GM12874 (cell line): ENCODE results near the gene FAM131A.

Experiments
- TF ChIP-seq, protein P1 (sequence below): IDR thresholded peaks from 2 replicates; pipeline ENCODE4 v1.5.1; 2011; ENCODE audit warnings: low read depth, mild to moderate bottlenecking, control low read depth, low read length, moderate library complexity; ENCODE audit not compliant: insufficient read depth

The FAM131A gene

DNA sequence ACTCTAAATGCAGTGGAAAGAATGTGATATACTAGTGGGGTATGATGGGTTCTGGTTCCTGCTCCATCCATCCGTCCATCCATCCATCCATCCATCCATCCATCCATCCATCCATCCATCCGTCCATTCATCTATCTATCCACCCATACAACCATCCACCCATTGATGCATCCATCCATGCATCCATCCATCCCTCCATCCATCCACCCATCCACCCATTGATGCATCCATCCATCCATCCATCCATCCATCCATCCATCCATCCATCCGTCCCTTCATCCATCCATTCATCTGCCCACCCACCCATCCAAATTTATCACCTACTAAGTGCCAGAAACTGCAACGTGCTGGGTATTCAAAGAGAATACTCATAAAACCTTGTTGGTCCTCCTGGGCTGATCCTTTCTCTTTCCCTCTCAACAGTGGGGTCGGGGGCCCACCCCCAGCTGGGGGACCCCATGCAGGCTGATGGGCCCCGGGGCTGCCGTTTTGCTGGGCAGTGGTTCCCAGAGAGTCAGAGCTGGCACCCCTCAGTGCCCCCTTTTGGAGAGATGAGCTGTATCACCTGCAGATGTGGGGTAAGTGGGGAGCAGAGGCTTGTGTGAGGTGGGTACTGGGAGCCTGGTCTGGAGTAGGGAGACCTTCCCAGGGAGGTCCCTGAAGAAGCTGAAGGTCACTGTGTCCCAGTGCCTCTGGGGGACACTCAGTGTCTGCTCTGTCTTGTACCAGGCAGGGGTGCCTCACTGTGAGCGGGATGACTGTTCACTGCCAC lies 51.0 kb downstream of the FAM131A start:
- TF ChIP-seq, protein P1, sequence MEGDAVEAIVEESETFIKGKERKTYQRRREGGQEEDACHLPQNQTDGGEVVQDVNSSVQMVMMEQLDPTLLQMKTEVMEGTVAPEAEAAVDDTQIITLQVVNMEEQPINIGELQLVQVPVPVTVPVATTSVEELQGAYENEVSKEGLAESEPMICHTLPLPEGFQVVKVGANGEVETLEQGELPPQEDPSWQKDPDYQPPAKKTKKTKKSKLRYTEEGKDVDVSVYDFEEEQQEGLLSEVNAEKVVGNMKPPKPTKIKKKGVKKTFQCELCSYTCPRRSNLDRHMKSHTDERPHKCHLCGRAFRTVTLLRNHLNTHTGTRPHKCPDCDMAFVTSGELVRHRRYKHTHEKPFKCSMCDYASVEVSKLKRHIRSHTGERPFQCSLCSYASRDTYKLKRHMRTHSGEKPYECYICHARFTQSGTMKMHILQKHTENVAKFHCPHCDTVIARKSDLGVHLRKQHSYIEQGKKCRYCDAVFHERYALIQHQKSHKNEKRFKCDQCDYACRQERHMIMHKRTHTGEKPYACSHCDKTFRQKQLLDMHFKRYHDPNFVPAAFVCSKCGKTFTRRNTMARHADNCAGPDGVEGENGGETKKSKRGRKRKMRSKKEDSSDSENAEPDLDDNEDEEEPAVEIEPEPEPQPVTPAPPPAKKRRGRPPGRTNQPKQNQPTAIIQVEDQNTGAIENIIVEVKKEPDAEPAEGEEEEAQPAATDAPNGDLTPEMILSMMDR, result no peak

DNA sequence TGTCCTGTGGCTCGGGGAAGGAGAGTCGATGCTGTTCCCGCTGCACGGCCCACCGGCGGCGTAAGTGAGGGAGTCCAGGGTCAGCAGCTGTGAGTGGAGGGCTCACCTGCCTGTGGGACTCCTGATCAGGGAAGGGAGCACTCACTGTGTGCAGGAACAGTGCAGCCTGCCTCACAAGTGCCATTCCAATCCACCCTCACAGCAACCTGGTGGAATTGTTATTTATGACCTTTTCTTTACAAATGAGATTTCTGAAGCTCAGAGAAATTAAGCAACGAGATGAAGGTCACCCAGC lies 51.5 kb downstream of the FAM131A start:
- TF ChIP-seq, protein P1, result no peak

DNA sequence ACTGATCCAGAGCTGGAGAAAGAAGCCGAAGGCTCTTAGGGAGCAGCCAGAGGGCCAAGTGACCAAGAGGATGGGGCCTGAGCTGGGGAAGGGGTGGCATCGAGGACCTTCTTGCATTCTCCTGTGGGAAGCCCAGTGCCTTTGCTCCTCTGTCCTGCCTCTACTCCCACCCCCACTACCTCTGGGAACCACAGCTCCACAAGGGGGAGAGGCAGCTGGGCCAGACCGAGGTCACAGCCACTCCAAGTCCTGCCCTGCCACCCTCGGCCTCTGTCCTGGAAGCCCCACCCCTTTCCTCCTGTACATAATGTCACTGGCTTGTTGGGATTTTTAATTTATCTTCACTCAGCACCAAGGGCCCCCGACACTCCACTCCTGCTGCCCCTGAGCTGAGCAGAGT lies 52.0 kb downstream of the FAM131A start:
- TF ChIP-seq, protein P1, result no peak

DNA sequence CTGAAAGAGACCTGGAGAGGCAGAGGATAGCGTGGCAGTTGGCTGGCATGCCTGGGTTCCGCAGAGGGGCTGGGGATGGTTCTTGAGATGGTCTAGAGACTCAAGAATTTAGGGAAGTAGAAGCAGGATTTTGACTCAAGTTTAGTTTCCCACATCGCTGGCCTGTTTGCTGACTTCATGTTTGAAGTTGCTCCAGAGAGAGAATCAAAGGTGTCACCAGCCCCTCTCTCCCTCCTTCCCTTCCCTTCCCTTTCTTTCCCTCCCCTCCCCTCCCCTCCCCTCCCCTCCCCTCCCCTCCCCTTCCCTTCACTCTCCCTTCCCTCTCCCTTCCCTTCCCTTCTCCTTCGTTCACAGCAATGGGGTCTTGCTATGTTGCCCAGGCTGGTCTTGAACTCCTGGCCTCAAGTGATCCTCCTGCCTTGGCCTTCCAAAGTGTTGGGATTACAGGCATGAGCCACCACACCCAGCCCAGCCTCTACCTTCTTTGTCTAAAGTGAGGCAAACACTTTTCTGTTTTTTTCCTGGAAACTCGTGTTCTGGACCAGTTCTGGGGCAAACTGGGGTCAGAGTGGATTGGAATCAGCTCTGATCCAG lies 52.6 kb downstream of the FAM131A start:
- TF ChIP-seq, protein P1, result no peak

DNA sequence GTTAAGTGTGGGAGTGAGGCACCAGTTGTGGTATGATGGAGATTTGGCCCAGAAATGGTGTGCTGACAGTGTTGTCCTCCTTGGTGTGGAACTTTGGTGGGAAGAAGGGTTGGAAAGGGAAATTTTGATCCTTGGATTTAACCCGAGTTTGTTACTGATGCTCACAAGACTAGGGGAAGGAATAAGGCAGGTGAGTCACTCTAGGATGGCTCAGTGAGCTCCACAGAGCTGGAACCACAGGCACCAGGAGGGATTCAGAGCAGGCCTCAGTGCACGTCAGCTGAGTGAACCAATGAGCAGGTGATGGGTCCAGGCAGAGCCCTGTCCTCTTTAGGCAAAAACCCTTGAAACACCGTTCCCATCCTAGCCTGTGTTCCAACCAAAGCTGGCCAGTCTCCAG lies 53.9 kb downstream of the FAM131A start:
- TF ChIP-seq, protein P1, result no peak

DNA sequence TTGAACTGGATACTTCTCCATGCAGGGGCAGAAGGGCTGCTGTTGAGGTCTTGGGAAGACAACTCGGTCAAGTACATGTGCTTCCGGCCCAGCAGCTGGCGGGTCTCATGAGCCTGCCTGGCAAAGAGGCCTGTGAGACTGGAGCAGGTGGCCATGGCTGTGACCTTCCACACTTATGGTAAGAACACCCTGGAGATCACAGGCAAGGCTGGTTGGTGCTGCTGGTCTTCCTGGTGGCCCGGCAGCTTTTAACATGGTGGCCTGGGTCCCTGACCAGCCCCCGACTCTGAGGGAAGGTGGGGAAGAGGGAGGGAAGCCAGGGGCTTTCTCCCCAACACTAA lies 57.9 kb downstream of the FAM131A start:
- TF ChIP-seq, protein P1, result no peak
